ENCODE measurements around the gene YJEFN3. TPM values are rescaled to one million over a fixed set of nuclear protein-coding genes. Genes with fewer than 3 reads are reported as not detected.

YJEFN3 gene
- total and polyA plus RNA-seq, 10 of the 15 experiments (the other 5 are each of a cell fraction or from before 2014, with no cell fraction given) = 0.05 to 6.9 (median 3.5) TPM

DNA sequence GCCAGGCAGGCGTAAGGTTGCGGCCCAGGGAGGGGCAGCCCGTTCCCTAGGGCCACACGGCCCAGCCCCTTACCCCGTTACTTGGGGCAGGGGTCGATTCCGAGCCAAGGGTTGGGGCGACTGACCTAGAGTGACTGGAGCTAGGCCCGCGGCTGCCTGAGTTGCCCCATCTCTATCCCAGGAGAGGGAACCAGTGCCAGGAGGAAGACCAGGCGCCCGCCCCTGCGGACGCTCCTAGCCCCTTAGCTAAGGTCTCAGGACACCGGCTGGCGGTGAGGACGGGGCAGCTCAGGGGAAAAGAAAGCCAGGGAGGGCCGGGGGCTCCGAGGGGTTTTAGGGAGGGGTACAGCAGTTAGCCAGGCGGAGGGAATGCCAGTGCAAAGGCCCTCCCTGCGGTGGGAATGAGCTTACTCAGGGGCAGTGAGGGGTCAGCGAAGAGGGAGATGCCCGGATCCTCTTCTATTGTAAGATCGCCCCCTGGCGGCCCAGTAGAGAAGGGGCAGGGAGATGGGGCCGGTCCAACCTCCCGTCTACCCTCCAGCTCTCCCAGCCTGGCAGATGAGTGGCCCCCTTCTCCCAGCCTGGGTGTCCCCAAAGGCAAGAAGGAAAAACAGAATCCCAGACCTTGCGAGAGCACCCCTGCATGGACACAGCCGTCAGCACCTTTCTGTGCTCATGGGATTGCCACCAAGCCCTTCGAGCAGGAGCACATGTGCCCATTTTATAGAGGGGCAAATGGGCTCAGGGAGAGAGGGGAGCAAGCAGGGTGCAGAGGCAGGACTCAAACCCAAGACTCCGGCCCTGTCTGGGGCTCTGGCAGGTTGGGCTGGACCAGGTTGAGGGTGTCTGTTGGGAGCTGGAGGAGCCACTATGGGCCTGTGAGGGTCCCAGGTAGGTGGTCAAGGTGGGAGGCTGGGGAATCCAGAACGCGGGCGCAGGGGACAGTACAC is 25.6 kb downstream of the YJEFN3 start:
- Histone ChIP-seq H3K79me2 (ENCODE audit: control insufficient read depth, insufficient read depth, low read length) (no peaks in the 10 kb centered on the region), H3K9ac (ENCODE audit: control insufficient read depth, insufficient read depth, low read length) (no peak overlapping the region), H2AFZ (ENCODE audit: control insufficient read depth, low read depth, low read length) (no peak overlapping the region), H3K4me3 (no peak overlapping the region), H3K27ac (ENCODE audit: control insufficient read depth, insufficient read depth) (no peak overlapping the region), H3K36me3 (ENCODE audit: control insufficient read depth in 2 of 2, insufficient read depth in 2 of 2, low read length in 1 of 2) (no peaks in the 10 kb centered on the region), H4K20me1 (ENCODE audit: control insufficient read depth, insufficient read depth) (no peaks in the 10 kb centered on the region), H3K9me3 (replicated peaks; ENCODE audit: control insufficient read depth, insufficient read depth, low read length) (no peaks in the 10 kb centered on the region), H3K27me3 (replicated peaks in 1 of 2; ENCODE audit: control insufficient read depth in 2 of 2, insufficient read depth in 2 of 2, low read length in 1 of 2) (no peaks in the 10 kb centered on the region), H3K4me2 (ENCODE audit: control insufficient read depth, insufficient read depth) (no peak overlapping the region), H3K4me1 (ENCODE audit: control insufficient read depth, insufficient read depth, low read length) (no peaks in the 10 kb centered on the region)
- DNase-seq (ENCODE audit: low read depth, low spot score) (no peak), FAIRE-seq (peak; percentile 49), ATAC-seq (peak; percentile 80)
- in situ Hi-C loops (cut with MboI) = no loop called here
- intact Hi-C loops (cut with micrococcal nuclease; ENCODE audit: unreplicated experiment) = loop anchor here (5.0 kb wide), 1 partner anchor 88 kb away; the partner anchor contains the start of gene GMIP
- ChIA-PET SMC1A (ENCODE audit: uncharacterized antibody, unreplicated experiment) (interaction anchor here (1.0 to 1.9 kb wide), 8 partner anchors 22 to 189 kb away, joined by 3 to 7 read pairs (median 4); no protein-coding TSS in a partner anchor), CTCF (interaction anchor here (0.8 to 7.2 kb wide), 32 partner anchors 10 to 222 kb away, joined by 3 to 50 read pairs (median 4); partner anchors contain the start of genes GMIP, NDUFA13 and TSSK6), POLR2A (interaction anchor here (0.6 kb wide), 2 partner anchors 225 to 594 kb away, joined by 3 to 4 read pairs; no protein-coding TSS in a partner anchor), RAD21 (ENCODE audit: unreplicated experiment) (interaction anchor here (0.6 to 3.1 kb wide), 7 partner anchors 20 to 190 kb away, joined by 3 to 18 read pairs (median 4); no protein-coding TSS in a partner anchor)
- WGBS (ENCODE audit: insufficient coverage, insufficient replicate concordance, low lambda C conversion rate, missing lambda C conversion rate) = 43% methylated on average over 31 of the region's 34 CpGs
- no TSS peak for BruUV-seq (replicated peaks)
- no peak for TF ChIP-seq POLR2A (IDR thresholded peaks at IDR 0.05; ENCODE audit: low read depth, low read length)
- no peak for TF ChIP-seq BRCA1 (IDR thresholded peaks at IDR 0.05; ENCODE audit: low read depth, low read length)
- TF ChIP-seq JUND (IDR thresholded peaks at IDR 0.05; ENCODE audit: low read depth, low read length) = no peak
- no peak for TF ChIP-seq ATF3 (IDR thresholded peaks at IDR 0.05; ENCODE audit: borderline replicate concordance, extremely low read depth, low read depth, low read length)
- TF ChIP-seq DPF2 (IDR thresholded peaks at IDR 0.05) = no peak
- no peak for TF ChIP-seq RB1 (IDR thresholded peaks at IDR 0.05; ENCODE audit: borderline replicate concordance)
- no peak for TF ChIP-seq MEF2A (IDR thresholded peaks at IDR 0.05; ENCODE audit: insufficient read depth, low read depth, low read length)
- no peak for TF ChIP-seq E2F4 (IDR thresholded peaks at IDR 0.05; ENCODE audit: low read depth, low read length)
- TF ChIP-seq CUX1 (IDR thresholded peaks at IDR 0.05; ENCODE audit: insufficient replicate concordance, low read depth, low read length) = no peak
- TF ChIP-seq, protein P1, sequence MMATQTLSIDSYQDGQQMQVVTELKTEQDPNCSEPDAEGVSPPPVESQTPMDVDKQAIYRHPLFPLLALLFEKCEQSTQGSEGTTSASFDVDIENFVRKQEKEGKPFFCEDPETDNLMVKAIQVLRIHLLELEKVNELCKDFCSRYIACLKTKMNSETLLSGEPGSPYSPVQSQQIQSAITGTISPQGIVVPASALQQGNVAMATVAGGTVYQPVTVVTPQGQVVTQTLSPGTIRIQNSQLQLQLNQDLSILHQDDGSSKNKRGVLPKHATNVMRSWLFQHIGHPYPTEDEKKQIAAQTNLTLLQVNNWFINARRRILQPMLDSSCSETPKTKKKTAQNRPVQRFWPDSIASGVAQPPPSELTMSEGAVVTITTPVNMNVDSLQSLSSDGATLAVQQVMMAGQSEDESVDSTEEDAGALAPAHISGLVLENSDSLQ (IDR thresholded peaks at IDR 0.05) = no peak
- no peak for TF ChIP-seq POU2F2 (IDR thresholded peaks at IDR 0.05; ENCODE audit: borderline replicate concordance, low read depth, low read length)
- TF ChIP-seq, protein P2, sequence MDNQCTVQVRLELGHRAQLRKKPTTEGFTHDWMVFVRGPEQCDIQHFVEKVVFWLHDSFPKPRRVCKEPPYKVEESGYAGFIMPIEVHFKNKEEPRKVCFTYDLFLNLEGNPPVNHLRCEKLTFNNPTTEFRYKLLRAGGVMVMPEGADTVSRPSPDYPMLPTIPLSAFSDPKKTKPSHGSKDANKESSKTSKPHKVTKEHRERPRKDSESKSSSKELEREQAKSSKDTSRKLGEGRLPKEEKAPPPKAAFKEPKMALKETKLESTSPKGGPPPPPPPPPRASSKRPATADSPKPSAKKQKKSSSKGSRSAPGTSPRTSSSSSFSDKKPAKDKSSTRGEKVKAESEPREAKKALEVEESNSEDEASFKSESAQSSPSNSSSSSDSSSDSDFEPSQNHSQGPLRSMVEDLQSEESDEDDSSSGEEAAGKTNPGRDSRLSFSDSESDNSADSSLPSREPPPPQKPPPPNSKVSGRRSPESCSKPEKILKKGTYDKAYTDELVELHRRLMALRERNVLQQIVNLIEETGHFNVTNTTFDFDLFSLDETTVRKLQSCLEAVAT (IDR thresholded peaks at IDR 0.05) = no peak

Data from GM12878 (cell line).